NCI-H2029 (cell line): Measurements from ENCODE around the gene RUFY1.
"Not testable (repeated sequence)": the region's sequence is repeated elsewhere in the genome, so short reads cannot be mapped to it uniquely, and the experiment has no call there.

ENCODE experiments used
- DNase-seq: peaks from one replicate; lab custom pipeline; 2025; lab: John Stamatoyannopoulos, UW

The RUFY1 gene

GRCh38 chr5:179534431-179534830 is 15.9 kb upstream of the RUFY1 start:
- DNase-seq = no peak

- DNase-seq = no peak
Observed at GRCh38 chr5:179536676-179537075, 13.7 kb upstream of the RUFY1 start.

- no peak for DNase-seq
Observed at GRCh38 chr5:179542170-179542569, 8.2 kb upstream of the RUFY1 start.

GRCh38 chr5:179543275-179543674 is 7.1 kb upstream of the RUFY1 start:
- DNase-seq = not testable (repeated sequence)

- no peak for DNase-seq
Observed at GRCh38 chr5:179553006-179553405, 2.7 kb downstream of the RUFY1 start.

- no peak for DNase-seq
Observed at GRCh38 chr5:179553875-179554274, 3.5 kb downstream of the RUFY1 start.

GRCh38 chr5:179554981-179555380 is 4.6 kb downstream of the RUFY1 start:
- no peak for DNase-seq

- DNase-seq = not testable (repeated sequence)
Observed at GRCh38 chr5:179558261-179558799, 8.0 kb downstream of the RUFY1 start.

GRCh38 chr5:179558932-179559283 is 8.6 kb downstream of the RUFY1 start:
- DNase-seq = peak; percentile 49

GRCh38 chr5:179559284-179560252 is 9.2 kb downstream of the RUFY1 start:
- peak; percentile 99 for DNase-seq

- DNase-seq = no peak
Observed at GRCh38 chr5:179564526-179564925, 14.2 kb downstream of the RUFY1 start.

GRCh38 chr5:179568721-179569120 is 18.4 kb downstream of the RUFY1 start:
- no peak for DNase-seq

- DNase-seq = no peak
Observed at GRCh38 chr5:179572386-179572785, 22.0 kb downstream of the RUFY1 start.

- DNase-seq = no peak
Observed at GRCh38 chr5:179577286-179577960, 27.1 kb downstream of the RUFY1 start.

GRCh38 chr5:179585941-179586401 is 35.6 kb downstream of the RUFY1 start:
- DNase-seq = no peak

GRCh38 chr5:179588166-179588565 is 37.8 kb downstream of the RUFY1 start:
- DNase-seq = no peak

- no peak for DNase-seq
Observed at GRCh38 chr5:179595916-179596315, 45.6 kb downstream of the RUFY1 start.

GRCh38 chr5:179596421-179596820 is 46.1 kb downstream of the RUFY1 start:
- no peak for DNase-seq

- DNase-seq = no peak
Observed at GRCh38 chr5:179599100-179599499, 48.7 kb downstream of the RUFY1 start.

- no peak for DNase-seq
Observed at GRCh38 chr5:179599566-179599965, 49.2 kb downstream of the RUFY1 start.

- DNase-seq = no peak
Observed at GRCh38 chr5:179599973-179600372, 49.6 kb downstream of the RUFY1 start.

GRCh38 chr5:179601871-179602625 is 51.7 kb downstream of the RUFY1 start:
- no peak for DNase-seq
